HG03108 (cell line): ENCODE data around the gene REG1B.
"Not testable (repeated sequence)": the region's sequence is repeated elsewhere in the genome, so short reads cannot be mapped to it uniquely, and the experiment has no call there.

Experiments used
- ATAC-seq: cut with Tn5 transposase; IDR thresholded peaks from one replicate; pipeline ENCODE4 v1.9.1; 2021; ENCODE audit warnings: moderate library complexity; ENCODE audit not compliant: unreplicated experiment

The REG1B gene

DNA sequence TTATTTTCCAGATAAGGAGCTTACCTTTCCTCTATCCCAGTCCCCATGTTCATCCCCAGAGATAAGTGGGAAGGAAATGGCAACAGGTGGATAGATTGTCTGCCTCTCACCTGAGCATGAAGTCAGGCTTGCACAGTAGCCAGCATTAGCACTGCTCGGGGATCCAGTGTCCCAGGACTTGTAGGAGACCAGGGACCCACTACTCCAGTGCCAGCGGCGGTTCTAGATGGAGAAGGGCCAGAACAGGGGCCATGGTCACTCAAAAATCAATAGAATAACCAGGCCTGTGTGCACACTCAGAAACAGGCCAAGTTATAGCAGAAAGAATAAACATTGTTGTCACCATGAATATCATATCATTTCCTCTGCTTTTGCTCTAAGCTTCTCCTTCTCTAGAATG lies 2.4 kb downstream of the REG1B start:
- ATAC-seq = no peak

GRCh38 chr2:79084495-79085135 lies 3.2 kb downstream of the REG1B start:
- ATAC-seq = no peak

- no peak for ATAC-seq
These were observed 4.1 kb downstream of the REG1B start for GRCh38 chr2:79083597-79084251.

DNA sequence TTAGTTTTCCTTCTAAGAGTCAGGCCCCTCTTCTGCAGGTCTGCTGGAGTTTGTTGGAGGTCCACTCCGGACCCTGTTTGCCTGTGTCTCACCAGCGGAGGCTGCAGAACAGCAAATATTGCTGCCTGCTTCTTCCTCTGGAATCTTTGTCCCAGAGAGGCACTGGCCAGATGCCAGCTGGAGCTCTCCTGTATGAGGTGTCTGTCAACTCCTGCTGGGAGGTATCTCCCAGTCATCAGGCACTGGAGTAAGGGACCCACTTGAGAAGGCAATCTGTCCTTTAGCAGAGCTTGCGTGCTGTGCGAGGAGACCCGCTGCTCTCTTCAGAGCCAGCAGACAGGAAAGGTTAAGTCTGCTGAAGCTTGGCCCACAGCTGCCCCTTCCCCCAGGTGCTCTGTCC lies 4.8 kb downstream of the REG1B start:
- no peak for ATAC-seq

DNA sequence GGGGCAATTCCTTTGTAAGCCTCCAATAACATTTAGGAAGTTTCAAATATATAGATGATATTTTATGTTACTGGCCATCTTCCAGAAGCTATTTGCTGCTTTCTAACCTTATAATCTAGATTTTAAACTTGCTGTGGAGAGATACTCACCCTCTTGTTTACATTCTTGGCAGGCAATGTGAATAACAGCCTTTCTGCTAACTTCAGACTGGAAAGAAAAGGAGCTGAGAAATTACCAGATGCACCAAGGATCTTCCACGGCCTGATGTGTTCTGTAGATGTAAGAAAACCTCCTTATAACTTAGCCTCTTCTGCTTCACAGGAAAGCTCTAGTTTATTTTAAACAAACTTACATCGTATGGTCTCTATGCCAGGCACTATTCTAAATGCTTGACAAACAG lies 16.7 kb downstream of the REG1B start:
- ATAC-seq = no peak

- no peak for ATAC-seq
These were observed 22.6 kb downstream of the REG1B start for GRCh38 chr2:79065201-79065600.

GRCh38 chr2:79054769-79055168 lies 33.0 kb downstream of the REG1B start:
- not testable (repeated sequence) for ATAC-seq

GRCh38 chr2:79053486-79053885 lies 34.3 kb downstream of the REG1B start:
- not testable (repeated sequence) for ATAC-seq

DNA sequence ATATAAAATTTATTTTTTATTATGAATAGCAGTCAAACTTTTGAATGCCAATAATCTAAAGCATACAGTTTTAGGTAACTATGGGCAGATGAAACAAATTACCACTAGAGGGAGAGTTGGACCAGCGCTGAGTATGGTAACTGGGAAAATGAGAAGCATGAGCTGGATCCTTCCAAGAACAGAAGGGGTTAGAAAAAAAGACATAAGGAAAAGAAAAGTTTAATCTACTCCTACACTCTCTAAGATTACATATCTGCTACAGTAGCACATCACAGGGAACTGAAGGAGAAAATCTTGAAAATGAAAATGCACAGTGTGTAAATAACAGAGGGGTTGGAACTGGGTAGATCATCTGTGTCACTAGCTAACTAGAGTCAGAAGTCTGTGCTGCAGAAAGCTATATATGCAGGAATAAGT lies 46.8 kb downstream of the REG1B start:
- no peak for ATAC-seq

GRCh38 chr2:79039944-79040343 lies 47.8 kb downstream of the REG1B start:
- ATAC-seq = no peak
